GM15510 (cell line): ENCODE measurements around the gene TPD52L1.

Experiments
- POLR2A ChIP-seq: IDR thresholded peaks from 3 replicates; pipeline ENCODE4 v1.6.1; 2011; ENCODE audit warnings: borderline replicate concordance; ENCODE audit not compliant: insufficient read length; ENCODE audit errors: extremely low read depth

The TPD52L1 gene

DNA sequence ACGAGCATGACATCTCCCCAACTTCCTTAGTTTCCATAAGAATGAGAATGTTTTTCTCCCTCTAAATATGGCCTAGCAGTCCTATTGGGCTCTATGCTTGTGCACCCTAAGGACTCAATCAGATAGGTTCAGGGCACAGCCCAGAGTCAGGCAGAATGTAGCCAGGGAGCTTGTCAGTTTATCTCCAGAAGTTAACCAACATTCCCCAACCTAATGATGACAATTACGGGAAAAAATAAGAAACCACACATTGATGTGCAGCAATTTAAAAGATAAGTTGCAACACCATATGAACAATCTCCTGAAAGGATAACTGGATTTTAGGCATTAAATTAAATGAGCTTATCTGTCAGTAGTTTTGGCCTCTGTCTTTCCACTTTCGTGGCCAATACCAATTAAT, 77.1 kb downstream of the TPD52L1 start:
- no peak for TF ChIP-seq POLR2A

DNA sequence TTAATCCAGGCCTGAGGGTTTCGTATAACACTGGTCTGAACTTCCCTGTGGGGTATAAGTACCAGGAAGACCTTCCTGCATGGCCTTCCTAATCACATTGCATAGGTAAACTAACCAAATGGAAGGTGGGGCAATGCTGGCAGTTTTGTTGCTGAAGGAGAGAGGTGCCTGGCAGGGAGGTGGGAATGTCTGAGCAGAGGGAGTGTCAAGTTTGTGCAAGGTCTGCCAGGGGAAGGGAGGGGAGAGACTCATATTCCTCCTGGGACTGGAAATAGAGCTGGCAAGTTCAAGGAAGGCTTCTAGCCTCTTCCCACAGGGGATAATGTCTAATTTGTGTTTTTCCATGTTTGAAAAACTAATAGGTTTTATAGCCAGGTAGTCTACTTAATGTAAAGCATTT, 77.6 kb downstream of the TPD52L1 start:
- TF ChIP-seq POLR2A, result no peak

- TF ChIP-seq POLR2A, result no peak
These were observed 78.2 kb downstream of the TPD52L1 start for GRCh38 chr6:125231574-125232343.

DNA sequence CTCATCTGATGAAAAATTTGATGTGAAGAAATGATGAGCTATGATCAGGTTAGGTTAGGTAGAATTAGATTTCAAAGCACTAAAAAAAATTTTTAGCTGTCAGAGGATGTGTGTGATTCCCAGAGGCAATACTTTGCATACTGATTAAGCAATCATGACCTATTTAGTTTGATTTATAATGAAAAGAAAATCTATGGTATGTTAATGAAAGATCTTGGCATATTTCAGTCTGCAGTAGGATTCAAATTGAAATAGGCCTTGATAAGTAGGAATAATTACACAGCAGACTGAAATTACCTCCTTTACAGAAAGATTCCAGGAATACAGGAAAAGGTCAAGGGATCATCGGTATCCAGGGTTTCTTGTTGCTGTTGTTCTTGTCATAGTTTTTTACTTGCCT, 78.9 kb downstream of the TPD52L1 start:
- TF ChIP-seq POLR2A, result no peak

GRCh38 chr6:125233202-125233601, 79.6 kb downstream of the TPD52L1 start:
- TF ChIP-seq POLR2A, result no peak

GRCh38 chr6:125236536-125237327, 83.2 kb downstream of the TPD52L1 start:
- TF ChIP-seq POLR2A, result no peak

GRCh38 chr6:125237764-125238163, 84.2 kb downstream of the TPD52L1 start:
- no peak for TF ChIP-seq POLR2A

- TF ChIP-seq POLR2A, result no peak
These were observed 91.5 kb downstream of the TPD52L1 start for GRCh38 chr6:125245109-125245508.

GRCh38 chr6:125245523-125246264, 92.1 kb downstream of the TPD52L1 start:
- no peak for TF ChIP-seq POLR2A

DNA sequence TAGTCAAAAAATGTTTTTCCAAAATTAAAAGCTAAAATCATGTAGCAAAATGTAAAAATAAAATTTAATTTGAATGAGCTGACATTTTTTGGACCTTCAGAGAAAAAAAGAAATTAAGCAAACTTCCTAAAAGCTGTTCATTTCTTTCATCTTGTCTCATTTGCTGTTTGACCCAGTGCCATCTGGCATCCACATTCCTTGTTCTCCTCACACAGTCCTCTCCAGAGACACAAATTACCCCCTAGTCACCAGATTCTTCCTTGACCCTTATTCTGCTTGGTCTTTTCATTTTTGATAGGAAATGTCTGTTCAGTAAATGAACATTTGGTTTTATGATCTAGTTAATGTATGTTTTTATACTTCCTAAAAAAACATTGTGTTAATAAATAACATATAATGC, 93.0 kb downstream of the TPD52L1 start:
- no peak for TF ChIP-seq POLR2A

GRCh38 chr6:125248136-125248535, 94.6 kb downstream of the TPD52L1 start:
- no peak for TF ChIP-seq POLR2A

DNA sequence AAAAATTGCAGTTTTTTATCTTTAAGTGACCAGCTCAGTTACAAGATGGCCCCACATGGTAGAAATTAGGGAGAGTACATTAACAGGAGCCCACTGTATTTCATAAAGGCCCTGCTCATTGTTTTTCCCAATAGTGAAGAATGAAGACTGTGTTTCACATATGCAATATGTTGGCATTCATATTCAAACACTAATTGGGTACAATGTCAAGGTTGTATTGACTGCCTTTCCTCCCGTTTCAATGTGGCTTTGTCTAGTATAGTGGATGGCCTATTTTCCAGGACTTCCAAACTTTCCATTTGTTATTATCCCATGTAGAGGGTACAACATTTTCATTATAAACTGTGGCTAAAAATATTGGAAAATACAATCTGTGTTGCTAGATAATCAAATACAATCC, 96.9 kb downstream of the TPD52L1 start:
- TF ChIP-seq POLR2A, result no peak

DNA sequence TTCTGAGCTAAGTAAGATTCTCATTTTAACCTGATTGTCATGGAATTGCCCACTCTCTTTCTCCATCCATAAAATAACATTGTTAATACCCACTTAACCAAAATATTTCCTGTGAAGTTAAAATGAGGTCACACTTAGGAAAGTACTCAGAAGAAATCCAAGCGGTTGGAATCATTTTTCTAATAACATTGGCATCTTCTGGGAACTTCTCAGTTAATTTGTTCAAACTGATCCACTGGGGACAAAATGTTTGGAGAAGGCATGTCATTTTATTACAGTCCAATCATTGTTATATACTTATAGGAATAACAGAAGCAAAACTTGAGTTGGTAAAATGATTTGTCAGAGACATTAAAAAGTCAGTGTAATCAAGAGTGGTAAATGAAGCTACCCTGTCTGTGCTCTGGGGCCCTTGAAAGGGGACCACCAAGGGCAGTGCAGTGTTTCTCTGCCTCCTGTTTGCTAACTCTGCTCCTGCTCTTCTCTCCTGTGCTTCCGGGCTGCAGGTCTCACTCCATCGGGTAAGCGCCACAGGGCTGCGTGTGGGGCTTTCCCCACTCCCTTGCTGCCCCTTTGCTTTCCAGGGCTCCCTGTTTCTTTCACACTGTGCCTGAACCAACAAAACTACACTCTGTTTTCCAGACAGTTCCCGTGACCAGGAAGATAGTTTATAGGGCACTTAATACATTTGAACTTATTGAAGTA, 98.1 kb downstream of the TPD52L1 start:
- no peak for TF ChIP-seq POLR2A

- no peak for TF ChIP-seq POLR2A
These were observed 99.3 kb downstream of the TPD52L1 start for GRCh38 chr6:125252891-125253290.

- no peak for TF ChIP-seq POLR2A
These were observed 100.3 kb downstream of the TPD52L1 start for GRCh38 chr6:125253881-125254280.
